Fibroblast of lung (primary cell): ENCODE measurements around the gene MPPED2.

Source experiments
- CTCF ChIP-seq, 2 donors: IDR thresholded peaks in 1 of 2; conservative IDR thresholded peaks in 1 of 2; 1 replicate in 1 of 2; 2 replicates in 1 of 2; pipeline ENCODE4 v1.5.1; 2011 to 2012; ENCODE audit warnings: low read length in 2 of 2, control low read depth in 1 of 2, inconsistent platforms in 1 of 2, low read depth in 1 of 2, mild to moderate bottlenecking in 1 of 2
- EZH2 ChIP-seq: IDR thresholded peaks from 2 replicates; pipeline ENCODE4 v1.5.1; 2012; ENCODE audit warnings: low read length, control low read depth, mild to moderate bottlenecking; ENCODE audit errors: missing control alignments

GRCh38 chr11:30364837-30365482 lies 221.2 kb downstream of the MPPED2 start:
- TF ChIP-seq CTCF (conservative IDR thresholded peaks at IDR 0.05 in 1 of 2, IDR thresholded peaks at IDR 0.05 in 1 of 2; ENCODE audit: low read depth in 1 of 2, low read length in 2 of 2) (no peak), EZH2 (no peak)
